GM12874 (cell line): ENCODE data around the gene SYNE3.

ENCODE experiments used
- TF ChIP-seq, protein P1 (sequence below): IDR thresholded peaks from 2 replicates; pipeline ENCODE4 v1.5.1; 2011; ENCODE audit warnings: low read depth, mild to moderate bottlenecking, control low read depth, low read length, moderate library complexity; ENCODE audit not compliant: insufficient read depth

SYNE3 gene

DNA sequence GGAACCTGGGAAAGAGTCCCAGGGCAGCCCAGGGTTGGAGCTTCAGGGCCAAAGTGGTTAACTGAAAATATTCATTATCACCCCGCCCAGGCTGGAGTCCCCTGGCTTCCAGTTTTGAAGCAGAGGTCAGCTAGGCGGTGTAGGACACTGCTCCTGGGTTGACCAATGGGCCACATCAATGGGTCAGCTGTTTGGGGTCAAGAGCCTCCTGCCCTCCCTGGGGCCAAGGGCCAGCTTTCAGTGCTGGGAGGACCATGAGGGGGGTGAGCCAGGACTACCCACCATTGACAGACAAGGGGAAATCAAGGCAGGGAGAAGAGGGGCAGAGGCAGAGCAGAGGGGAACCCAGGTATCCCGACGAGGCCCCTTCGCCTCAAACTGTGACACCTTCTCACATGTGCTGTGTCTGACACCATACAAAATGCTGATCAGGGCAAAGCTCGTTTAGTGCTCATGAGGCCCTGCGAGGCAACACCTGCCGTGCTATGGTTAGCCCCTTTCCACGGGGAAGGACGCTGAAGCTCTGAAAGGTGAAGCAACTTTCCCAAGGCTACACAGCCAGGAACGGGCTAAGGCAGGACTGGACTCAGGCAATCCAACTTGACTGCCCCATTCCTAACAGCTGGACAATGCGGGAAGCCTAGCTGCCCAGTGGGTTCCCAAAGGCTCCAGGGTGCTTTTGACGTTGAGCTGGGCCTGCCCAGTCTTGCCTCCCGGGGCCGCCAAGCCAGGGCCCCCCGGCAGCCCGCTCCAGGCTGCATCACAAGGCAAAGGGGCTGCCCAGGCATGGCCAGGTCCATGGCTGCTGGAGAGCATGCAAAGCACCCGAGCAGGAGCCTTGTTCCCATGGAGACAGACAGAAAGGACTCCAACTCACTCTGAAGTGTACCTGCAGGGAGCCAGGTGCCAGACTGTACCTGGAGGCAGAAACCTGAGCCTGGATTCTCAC, 2.0 kb downstream of the SYNE3 start:
- TF ChIP-seq, protein P1, sequence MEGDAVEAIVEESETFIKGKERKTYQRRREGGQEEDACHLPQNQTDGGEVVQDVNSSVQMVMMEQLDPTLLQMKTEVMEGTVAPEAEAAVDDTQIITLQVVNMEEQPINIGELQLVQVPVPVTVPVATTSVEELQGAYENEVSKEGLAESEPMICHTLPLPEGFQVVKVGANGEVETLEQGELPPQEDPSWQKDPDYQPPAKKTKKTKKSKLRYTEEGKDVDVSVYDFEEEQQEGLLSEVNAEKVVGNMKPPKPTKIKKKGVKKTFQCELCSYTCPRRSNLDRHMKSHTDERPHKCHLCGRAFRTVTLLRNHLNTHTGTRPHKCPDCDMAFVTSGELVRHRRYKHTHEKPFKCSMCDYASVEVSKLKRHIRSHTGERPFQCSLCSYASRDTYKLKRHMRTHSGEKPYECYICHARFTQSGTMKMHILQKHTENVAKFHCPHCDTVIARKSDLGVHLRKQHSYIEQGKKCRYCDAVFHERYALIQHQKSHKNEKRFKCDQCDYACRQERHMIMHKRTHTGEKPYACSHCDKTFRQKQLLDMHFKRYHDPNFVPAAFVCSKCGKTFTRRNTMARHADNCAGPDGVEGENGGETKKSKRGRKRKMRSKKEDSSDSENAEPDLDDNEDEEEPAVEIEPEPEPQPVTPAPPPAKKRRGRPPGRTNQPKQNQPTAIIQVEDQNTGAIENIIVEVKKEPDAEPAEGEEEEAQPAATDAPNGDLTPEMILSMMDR, result no peak

DNA sequence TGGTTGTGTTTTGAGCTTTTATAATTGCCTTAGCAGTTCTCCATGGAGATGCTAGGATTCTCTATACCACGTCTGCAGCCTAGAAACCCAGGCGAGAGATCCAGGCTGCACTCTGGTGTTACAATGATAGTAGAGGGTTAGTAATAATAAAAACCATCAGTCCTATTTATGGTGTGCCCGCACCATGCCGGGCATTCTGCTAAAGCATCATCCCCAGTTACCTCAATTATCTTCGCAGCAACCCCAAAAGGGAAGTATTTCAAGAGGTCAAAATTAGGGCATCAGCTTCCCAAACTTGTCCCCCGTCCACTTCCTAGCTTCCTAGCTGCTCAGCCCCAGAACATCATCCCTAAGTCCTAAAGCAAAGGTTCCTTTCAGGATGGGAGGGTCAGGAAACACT, 3.2 kb downstream of the SYNE3 start:
- TF ChIP-seq, protein P1, result no peak

DNA sequence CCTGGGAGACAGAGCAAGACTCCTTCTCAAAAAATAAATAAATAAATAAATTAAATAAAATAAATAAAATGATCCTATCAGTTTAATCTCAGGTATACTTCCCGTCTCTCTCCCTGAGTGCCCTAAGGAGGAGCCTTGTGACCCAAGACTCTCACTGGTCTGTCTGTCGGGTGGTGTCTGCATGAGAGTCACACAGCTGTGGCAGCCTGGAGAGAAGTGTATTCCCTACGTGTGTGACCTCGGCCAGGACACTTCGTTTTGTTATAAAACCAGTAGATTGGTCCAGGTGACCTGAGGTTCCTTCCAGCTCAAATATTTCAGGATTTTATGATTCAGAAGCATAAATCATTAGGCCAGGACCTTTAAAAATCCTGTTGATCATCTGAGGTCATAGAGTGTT, 4.8 kb downstream of the SYNE3 start:
- TF ChIP-seq, protein P1, result no peak

DNA sequence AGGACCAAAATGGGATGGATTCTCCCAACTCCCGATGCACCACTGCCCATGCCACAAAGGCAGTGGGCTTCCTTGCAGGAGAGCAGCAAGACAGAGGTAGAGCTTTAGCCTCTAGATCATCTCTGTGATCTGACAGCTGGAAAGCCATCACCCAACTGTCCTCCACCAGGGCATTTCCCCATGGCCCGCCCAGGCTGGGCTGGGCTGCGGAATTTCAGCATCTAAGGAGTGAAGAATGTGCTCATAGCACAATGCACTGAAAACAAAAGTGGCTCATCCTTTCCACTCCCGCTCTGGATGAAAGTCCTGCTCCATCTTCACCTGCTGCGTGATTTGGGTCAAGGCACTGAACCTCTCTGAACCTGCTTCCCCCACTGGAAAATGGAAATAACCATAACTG, 5.6 kb downstream of the SYNE3 start:
- TF ChIP-seq, protein P1, result no peak

DNA sequence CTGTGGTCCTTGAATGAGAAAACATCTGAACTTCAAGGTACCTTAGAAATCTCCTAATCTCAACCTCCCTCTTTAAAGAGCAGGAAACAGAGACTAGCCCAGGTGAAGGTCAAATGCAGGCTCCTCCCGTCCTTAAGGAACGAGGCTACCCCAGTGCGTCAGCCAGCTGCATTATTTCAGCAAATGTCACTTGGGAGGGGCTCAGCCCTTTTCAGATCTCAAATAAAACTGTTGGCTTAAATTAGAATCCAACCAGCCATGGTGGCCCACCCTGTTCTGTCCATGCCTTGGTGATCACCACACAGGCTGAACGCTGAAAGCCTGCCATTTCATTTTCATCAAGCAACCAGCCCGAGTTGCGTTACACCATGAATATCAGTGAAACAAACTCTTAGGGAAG, 7.0 kb downstream of the SYNE3 start:
- TF ChIP-seq, protein P1, result no peak

DNA sequence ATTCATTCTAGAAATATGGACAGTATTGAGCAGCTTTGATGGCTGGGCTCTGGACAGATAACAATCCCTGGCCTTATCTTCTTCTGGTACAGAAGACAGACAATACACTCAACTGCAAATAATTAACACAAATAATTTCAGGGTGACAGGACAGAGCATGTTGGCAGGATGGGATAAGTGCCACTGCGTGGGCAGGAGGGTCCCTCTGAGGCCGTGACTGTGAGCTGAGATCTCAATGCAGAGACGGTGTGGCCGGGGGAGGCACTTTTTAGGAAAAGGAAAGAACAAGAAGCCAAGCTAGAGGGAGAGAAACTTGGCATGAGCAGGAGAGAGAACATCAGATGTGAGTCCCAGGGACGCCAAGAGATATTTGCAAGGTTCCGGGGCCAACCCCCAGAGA, 8.1 kb downstream of the SYNE3 start:
- TF ChIP-seq, protein P1, result no peak

DNA sequence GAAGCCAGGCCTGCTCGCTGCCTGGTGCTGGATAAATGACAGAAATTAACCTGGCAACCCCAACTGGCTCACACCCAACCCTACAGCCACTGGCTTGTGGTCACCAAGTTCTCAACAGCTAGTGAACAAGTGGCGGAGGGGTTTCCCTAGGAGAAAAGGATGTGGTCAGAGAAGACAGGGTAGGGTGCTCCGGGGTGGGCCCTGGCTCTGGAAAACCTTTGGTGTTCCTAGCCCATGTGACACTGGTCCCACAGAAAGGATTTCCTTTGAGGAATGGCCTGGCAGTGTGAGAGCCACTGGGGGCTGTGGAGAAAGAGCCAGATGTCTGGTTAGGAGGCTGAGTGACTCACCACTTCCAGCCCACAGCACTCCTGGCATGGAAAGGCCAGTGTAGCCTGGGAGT, 8.7 kb downstream of the SYNE3 start:
- TF ChIP-seq, protein P1, result no peak
